HG03342 (cell line): ENCODE results near the gene POLR3H.
"Not testable (repeated sequence)": the region's sequence is repeated elsewhere in the genome, so short reads cannot be mapped to it uniquely, and the experiment has no call there.

Source experiments
- ATAC-seq: cut with Tn5 transposase; IDR thresholded peaks from one replicate; pipeline ENCODE4 v1.9.1; 2021; ENCODE audit warnings: mild to moderate bottlenecking, moderate library complexity; ENCODE audit not compliant: unreplicated experiment

Gene POLR3H

GRCh38 chr22:41565403-41566054 is 21.3 kb upstream of the POLR3H start:
- no peak for ATAC-seq

DNA sequence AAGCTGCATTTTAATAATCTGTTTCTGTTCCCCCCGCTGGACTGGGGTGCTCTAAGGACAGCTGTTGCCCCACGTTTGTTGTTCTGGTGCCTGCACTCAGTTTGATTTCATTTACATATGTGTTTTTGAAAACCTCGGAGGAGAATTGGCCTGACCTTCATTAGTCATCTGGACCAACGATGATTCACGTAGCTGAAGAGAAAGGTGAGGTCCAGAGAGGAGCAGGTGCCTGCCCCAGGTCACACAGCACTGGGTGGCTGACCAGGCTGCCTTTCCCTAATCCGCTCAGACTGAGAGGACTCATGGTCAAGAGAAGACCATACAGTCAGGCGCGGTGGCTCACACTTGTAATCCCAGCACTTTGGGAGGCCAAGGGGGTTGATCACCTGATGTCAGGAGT is 20.3 kb upstream of the POLR3H start:
- no peak for ATAC-seq

DNA sequence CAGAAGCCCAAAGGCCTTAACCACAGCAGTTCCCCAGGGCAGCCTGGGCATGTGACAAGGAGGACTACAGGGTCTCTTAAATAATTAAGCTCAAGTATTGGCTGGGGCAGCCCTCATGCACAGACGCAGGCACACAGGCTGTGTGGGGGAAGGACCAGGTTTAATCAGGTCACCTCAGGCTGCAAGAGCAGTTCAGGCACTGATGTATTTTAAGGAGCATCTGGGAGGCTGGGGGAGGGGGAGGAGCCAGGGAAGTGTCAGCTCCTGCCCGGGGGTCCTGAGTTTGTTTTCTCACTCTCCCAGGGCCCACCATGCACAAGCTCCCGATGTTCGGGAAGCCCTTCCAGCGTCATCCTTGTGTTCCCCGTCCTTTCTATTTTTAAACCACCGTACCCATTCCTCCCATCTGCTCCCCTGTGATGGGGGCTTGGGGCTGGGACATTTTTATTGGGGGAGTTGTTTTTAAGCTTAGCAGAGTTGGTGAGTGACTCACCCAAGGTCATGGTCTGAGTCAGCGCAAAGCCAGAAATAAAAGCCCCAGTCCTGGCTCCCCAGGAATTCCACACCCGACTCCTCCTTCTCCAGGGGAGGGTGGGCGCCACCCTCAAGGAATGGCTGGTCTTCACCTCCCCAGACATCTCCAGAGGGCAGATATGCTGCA is 18.9 kb upstream of the POLR3H start:
- ATAC-seq = no peak

GRCh38 chr22:41562461-41562860 is 18.2 kb upstream of the POLR3H start:
- ATAC-seq = no peak

DNA sequence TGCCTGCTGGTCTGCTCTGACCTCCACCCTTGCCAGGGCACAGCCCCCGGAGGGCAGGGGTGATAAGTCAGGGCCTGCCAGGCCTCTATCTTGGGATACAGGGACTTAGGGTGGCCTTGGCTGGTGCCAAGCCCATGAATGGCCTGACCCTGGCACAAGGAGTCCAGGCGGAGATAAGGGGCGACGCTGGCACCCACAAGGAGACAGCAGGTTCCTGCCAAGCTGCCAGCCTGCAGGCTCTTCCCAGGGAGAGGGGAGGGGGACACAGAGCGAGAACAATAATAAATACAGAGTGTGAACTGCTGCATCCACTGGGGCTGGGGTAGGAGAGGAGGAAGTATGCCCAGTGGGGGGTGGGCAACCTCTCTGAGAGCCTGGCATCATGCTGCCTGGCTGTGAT is 17.5 kb upstream of the POLR3H start:
- no peak for ATAC-seq

- no peak for ATAC-seq
These were observed 17.1 kb upstream of the POLR3H start for GRCh38 chr22:41561335-41561734.

GRCh38 chr22:41560095-41560471 is 15.8 kb upstream of the POLR3H start:
- no peak for ATAC-seq

DNA sequence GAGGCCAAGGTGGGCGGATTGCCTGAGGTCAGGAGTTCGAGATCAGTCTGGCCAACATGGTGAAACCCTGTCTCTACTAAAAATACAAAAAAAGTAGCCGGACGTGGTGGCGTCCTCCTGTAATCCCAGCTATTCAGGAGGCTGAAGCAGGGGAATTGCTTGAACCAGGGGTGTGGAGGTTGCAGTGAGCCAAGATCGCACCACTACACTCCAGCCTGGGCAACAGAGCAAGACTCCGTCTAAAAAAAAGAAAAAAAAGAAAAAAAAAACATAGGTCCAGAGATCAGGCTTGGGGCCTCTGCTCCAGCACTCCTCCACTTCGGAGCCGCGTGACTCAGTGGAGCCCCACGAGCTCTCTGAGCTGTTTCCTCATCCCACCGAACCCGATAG is 14.0 kb upstream of the POLR3H start:
- ATAC-seq = not testable (repeated sequence)

- ATAC-seq = no peak
These were observed 13.4 kb upstream of the POLR3H start for GRCh38 chr22:41557401-41558240.

- ATAC-seq = no peak
These were observed 12.3 kb upstream of the POLR3H start for GRCh38 chr22:41556561-41556960.

GRCh38 chr22:41555325-41555982 is 11.2 kb upstream of the POLR3H start:
- ATAC-seq = no peak

DNA sequence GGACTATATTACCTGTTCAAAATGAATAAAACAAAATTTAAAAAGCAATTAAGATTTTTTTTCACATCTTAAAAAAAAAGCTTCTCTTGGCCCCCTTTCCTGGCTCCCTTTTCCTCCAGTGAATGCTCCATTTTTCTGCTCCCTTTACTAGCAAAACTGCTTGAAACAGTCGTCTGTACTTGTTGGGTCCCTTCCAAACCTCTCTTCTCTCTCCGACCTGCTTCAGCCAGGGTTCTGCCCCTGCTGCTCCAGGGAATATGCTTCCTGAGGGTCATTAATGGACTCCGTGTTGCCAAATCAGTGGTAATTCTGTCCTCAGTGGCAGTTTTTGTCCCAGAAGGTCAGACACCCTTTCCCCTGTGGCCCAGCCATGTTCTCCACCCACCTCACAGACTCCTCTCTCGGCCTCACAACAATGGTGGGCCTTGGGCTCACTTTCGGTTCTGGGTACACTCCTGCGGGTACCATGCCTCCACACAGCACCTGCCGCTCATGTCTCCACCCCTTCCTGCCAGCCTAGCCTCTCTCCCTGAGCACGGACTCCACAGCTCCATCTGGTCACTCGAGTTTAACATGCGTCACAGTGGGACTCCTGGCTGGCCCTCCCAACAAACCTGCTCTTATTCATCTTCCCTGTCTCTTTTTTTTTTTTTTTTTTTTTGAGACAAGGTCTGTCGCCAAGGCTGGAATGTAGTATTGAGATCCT is 7.8 kb upstream of the POLR3H start:
- ATAC-seq = no peak

DNA sequence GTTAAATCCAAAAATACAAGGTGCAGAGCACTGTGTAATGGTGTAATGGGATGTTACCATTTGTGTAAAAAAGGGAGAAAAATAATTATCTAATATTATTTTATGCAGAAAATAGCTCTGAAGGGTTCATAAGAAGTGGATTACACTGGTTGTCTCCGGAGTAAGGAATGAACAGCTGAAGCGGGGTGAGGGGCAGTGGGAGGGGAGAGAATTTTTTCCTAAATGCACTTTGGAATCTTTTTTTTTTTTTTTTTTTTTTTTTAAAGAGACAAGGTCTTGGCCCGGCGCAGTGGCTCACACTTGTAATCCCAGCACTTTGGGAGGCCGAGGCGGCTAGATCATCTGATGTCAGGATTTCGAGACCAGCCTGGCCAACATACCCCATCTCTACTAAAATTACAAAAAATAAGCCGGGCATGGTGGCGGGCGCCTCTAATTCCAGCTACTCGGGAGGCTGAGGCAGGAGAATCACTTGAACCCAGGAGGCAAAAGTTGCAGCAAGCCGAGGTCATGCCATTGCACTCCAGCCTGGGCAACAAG is 6.8 kb upstream of the POLR3H start:
- ATAC-seq = no peak

GRCh38 chr22:41548830-41549211 is 4.6 kb upstream of the POLR3H start:
- no peak for ATAC-seq

DNA sequence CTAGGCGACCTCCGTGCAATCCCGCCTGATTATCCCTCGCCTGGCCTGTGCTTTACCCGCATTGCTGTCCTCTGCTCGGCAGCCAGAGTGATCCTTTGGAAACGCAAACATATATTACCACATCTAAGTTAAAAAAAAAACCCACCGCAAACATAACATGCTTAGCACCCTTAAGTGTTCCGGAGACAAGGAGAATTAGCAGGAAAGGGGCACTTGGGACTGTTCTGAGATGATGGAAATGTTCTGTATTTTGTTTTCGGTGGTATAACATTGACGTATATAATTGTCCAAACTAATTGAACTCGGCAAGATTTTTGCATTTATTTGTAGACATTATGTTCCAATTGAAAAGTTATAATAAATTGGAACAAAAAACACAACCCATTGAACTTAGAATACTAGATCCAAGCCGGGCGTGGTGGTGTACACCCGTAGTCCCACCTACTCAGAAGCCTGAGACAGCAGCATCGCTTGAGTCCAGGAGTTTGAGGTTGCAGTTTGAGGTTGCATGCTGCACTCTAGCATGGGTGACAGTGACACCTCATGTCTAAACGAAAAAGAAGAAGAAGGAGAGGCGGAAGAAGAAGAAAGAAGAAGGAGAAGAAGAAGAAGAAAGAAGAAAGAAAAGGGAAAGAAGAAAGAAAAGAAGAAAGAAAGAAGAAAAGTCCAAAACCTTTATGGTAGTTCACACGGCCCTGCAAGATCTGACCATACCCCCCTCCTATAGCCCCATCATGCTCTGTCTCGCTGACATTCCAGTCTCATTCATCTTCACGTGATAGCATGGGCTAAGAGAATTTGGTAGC is 604 bp upstream of the POLR3H start:
- no peak for ATAC-seq

GRCh38 chr22:41542224-41542623 is 2.0 kb downstream of the POLR3H start:
- ATAC-seq = no peak

- ATAC-seq = no peak
These were observed 2.8 kb downstream of the POLR3H start for GRCh38 chr22:41541484-41541883.

DNA sequence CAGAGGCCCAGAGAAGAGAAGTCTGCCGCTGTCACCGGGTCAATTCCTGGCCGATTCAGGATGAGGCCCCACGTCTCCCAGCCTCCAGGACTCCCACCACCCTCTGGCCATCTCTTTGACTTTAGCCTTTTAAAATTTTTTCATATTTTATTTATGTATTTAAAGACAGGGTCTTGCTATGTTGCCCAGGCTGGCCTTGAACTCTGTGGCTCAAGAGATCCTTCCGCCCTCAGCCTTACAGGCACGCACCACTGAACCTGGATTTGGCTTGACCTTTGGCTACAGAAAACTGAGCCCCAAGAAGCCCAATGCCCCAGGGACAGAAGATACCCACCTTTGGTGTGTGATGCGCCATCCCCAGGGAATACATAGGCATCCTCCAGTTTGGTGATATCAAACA is 3.9 kb downstream of the POLR3H start:
- ATAC-seq = no peak

DNA sequence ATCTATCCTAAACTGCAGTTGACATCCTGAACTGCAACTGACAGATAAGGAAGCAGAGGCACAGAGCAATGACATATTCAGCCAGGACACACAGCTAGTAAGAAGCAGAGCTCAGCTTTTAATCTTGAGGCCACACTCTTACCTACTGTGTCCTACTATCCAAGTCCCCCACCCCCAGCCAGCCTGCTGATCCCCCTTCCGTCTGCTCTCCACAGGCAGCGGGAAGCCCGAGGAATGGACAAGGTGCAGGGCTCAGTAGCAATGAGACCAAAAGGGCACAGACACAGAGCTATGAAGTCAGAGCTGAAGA is 4.3 kb downstream of the POLR3H start:
- ATAC-seq = no peak
